Panc1 (cell line): ENCODE measurements around the gene MBNL2. TPM values are rescaled to one million over a fixed set of nuclear protein-coding genes. Genes with fewer than 3 reads are reported as not detected.

Experiments used
- ATAC-seq: fragments of 200-7000 bp; cut with Tn5 transposase; 2 replicates; pipeline ENCODE4 v1.9.1; 2020; ENCODE audit warnings: mild to moderate bottlenecking, moderate library complexity
- BruUV-seq: library from RNA; stranded (reverse); fragments of 400-500 nt; replicated peaks from 2 replicates; lab custom pipeline; 2021; lab: Mats Ljungman, UMichigan
- CTCF ChIA-PET: fragments of 300-600 bp; sonication (Branson Sonifier 250); formaldehyde crosslinking; loops from one replicate; lab custom pipeline; 2022; ENCODE audit warnings: antibody characterized with exemption; lab: Charles Lee
- POLR2A ChIA-PET: fragments of 300-600 bp; sonication (Branson Sonifier 250); formaldehyde crosslinking; loops from one replicate; lab custom pipeline; 2022; ENCODE audit warnings: antibody characterized with exemption; lab: Charles Lee
- DNase-seq: peaks from one replicate; pipeline ENCODE4 v3.0.0-alpha.2; 2010; ENCODE audit warnings: low read depth, low spot score
- H3K27ac ChIP-seq: 2 replicates; pipeline ENCODE4 v1.5.1; 2011; ENCODE audit warnings: mild to moderate bottlenecking, low read length, inconsistent platforms
- H3K27me3 ChIP-seq: fragments of 200-500 bp; sonication (Bioruptor generic); 2 replicates; pipeline ENCODE4 v1.6.0; 2014; ENCODE audit warnings: low read length, inconsistent platforms; ENCODE audit not compliant: control insufficient read depth, insufficient read depth
- H3K36me3 ChIP-seq: fragments of 200-500 bp; sonication (Bioruptor generic); 2 replicates; pipeline ENCODE4 v1.5.1; 2014; ENCODE audit warnings: inconsistent platforms, mild to moderate bottlenecking, low read length, moderate library complexity; ENCODE audit not compliant: control insufficient read depth, insufficient read depth
- H3K4me1 ChIP-seq: 2 replicates; pipeline ENCODE4 v1.5.1; 2011; ENCODE audit warnings: inconsistent platforms, mild to moderate bottlenecking, low read length, moderate library complexity; ENCODE audit not compliant: control insufficient read depth, insufficient read depth
- H3K4me3 ChIP-seq, 2 experiments: 2 replicates each; pipeline ENCODE4 v1.5.1; 2011 to 2012; ENCODE audit warnings: low read depth in 2 of 2, low read length in 2 of 2, mild to moderate bottlenecking in 2 of 2, inconsistent platforms in 1 of 2, moderate library complexity in 1 of 2
- H3K9me3 ChIP-seq: fragments of 200-500 bp; sonication (Bioruptor generic); 2 replicates; pipeline ENCODE4 v1.5.1; 2014; ENCODE audit warnings: low read depth, mild to moderate bottlenecking, inconsistent platforms, low read length, moderate library complexity; ENCODE audit not compliant: control insufficient read depth, insufficient read depth
- CTCF ChIP-seq: fragments of 450-650 bp; IDR thresholded peaks from 2 replicates; pipeline ENCODE4 v1.5.1; 2017; ENCODE audit warnings: mild to moderate bottlenecking
- POLR2AphosphoS5 ChIP-seq: IDR thresholded peaks from 2 replicates; pipeline ENCODE4 v1.6.1; 2012; ENCODE audit warnings: mild to moderate bottlenecking, low read depth, low read length, moderate library complexity
- SIN3A ChIP-seq: IDR thresholded peaks from 2 replicates; pipeline ENCODE4 v1.6.1; 2012; ENCODE audit warnings: low read depth, mild to moderate bottlenecking, low read length, moderate library complexity, borderline replicate concordance; ENCODE audit not compliant: insufficient read depth
- TCF7L2 ChIP-seq: IDR thresholded peaks from 2 replicates; pipeline ENCODE4 v1.6.1; 2011; ENCODE audit warnings: mild to moderate bottlenecking, low read depth, low read length, inconsistent platforms
- in situ Hi-C: cut with HindIII; loops from 2 replicates; pipeline ENCODE4 v1.10.0; 2016; ENCODE audit warnings: low sequenced_read_pairs, low pct_unique_long_range_greater_than_20kb
- intact Hi-C: fragments of 100-400 bp; cut with micrococcal nuclease; formaldehyde crosslinking; loops from one replicate; pipeline ENCODE4 v1.10.0; 2022; ENCODE audit not compliant: unreplicated experiment
- total RNA-seq: library from RNA; stranded (reverse); gene quantifications from one replicate; pipeline ENCODE4 v1.2.1, GENCODE V29; 2021; ENCODE audit not compliant: unreplicated experiment
- TF ChIP-seq, protein P1 (sequence below), 2 experiments: IDR thresholded peaks; 2 replicates each; pipeline ENCODE4 v1.6.1; 2011 to 2012; ENCODE audit warnings: low read depth in 2 of 2, control low read depth in 1 of 2, low read length in 1 of 2, mild to moderate bottlenecking in 1 of 2, moderate library complexity in 1 of 2; ENCODE audit not compliant: insufficient read depth in 1 of 2

The MBNL2 gene
- total RNA-seq, 1 experiment from 2014 or later, result 103 TPM

DNA sequence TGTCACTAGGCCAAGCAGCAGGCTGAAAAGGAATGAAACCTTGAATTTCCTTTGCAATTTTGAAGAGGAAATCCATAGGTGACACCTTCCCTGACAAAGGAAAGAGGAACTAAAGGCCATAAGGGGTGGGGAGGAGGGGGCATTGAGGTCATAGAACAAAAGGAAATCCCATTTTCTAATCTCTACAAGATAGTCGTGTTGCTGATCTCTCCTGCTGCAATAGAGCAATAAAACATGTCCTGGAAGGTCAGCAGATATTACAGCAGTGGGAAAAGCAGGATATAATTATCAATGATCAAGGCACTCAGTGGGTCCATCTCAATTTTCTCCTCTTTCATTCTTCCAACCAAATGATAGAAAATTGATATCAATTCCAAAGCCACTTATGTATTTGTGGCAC is 191.6 kb downstream of the MBNL2 start:
- no peaks in the 10 kb centered on the region for H3K27me3 ChIP-seq
- POLR2A ChIA-PET, result no interaction called here
- no peak for TF ChIP-seq CTCF
- no peak for TF ChIP-seq SIN3A
- TF ChIP-seq, protein P1, sequence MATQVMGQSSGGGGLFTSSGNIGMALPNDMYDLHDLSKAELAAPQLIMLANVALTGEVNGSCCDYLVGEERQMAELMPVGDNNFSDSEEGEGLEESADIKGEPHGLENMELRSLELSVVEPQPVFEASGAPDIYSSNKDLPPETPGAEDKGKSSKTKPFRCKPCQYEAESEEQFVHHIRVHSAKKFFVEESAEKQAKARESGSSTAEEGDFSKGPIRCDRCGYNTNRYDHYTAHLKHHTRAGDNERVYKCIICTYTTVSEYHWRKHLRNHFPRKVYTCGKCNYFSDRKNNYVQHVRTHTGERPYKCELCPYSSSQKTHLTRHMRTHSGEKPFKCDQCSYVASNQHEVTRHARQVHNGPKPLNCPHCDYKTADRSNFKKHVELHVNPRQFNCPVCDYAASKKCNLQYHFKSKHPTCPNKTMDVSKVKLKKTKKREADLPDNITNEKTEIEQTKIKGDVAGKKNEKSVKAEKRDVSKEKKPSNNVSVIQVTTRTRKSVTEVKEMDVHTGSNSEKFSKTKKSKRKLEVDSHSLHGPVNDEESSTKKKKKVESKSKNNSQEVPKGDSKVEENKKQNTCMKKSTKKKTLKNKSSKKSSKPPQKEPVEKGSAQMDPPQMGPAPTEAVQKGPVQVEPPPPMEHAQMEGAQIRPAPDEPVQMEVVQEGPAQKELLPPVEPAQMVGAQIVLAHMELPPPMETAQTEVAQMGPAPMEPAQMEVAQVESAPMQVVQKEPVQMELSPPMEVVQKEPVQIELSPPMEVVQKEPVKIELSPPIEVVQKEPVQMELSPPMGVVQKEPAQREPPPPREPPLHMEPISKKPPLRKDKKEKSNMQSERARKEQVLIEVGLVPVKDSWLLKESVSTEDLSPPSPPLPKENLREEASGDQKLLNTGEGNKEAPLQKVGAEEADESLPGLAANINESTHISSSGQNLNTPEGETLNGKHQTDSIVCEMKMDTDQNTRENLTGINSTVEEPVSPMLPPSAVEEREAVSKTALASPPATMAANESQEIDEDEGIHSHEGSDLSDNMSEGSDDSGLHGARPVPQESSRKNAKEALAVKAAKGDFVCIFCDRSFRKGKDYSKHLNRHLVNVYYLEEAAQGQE (IDR thresholded peaks at IDR 0.05; ENCODE audit: insufficient read depth in 1 of 2, low read depth in 2 of 2, low read length in 1 of 2), result no peak
- no peak for TF ChIP-seq POLR2AphosphoS5
- no peak for TF ChIP-seq TCF7L2
- intact Hi-C loops, result no loop called here
- no peaks in the 10 kb centered on the region for H3K36me3 ChIP-seq
- no TSS peak for BruUV-seq
- H3K9me3 ChIP-seq, result no peaks in the 10 kb centered on the region
- ATAC-seq (no peak), DNase-seq (no peak)
- H3K4me3 ChIP-seq, result no peak overlapping the region
- CTCF ChIA-PET, result no interaction called here
- in situ Hi-C loops, result no loop called here
- no peaks in the 10 kb centered on the region for H3K4me1 ChIP-seq
- no peak overlapping the region for H3K27ac ChIP-seq

- ChIA-PET CTCF (no interaction called here), POLR2A (no interaction called here)
- H3K4me1 ChIP-seq, result no peaks in the 10 kb centered on the region
- H3K4me3 ChIP-seq, result no peak overlapping the region
- no TSS peak for BruUV-seq
- DNase-seq (no peak), ATAC-seq (no peak)
- intact Hi-C loops, result no loop called here
- H3K9me3 ChIP-seq, result no peaks in the 10 kb centered on the region
- no peak overlapping the region for H3K27ac ChIP-seq
- in situ Hi-C loops, result no loop called here
- TF ChIP-seq, protein P1 (IDR thresholded peaks at IDR 0.05; ENCODE audit: insufficient read depth in 1 of 2, low read depth in 2 of 2, low read length in 1 of 2), result no peak
- TF ChIP-seq SIN3A (no peak), CTCF (no peak), POLR2AphosphoS5 (no peak), TCF7L2 (no peak)
- H3K36me3 ChIP-seq, result no peaks in the 10 kb centered on the region
- H3K27me3 ChIP-seq, result no peaks in the 10 kb centered on the region
Measured at GRCh38 chr13:97414392-97414791, 192.3 kb downstream of the MBNL2 start.
